HG03521 (cell line): ENCODE data around the gene RINL.
"Not testable (repeated sequence)": the region's sequence is repeated elsewhere in the genome, so short reads cannot be mapped to it uniquely, and the experiment has no call there.

ENCODE experiments used
- ATAC-seq: cut with Tn5 transposase; IDR thresholded peaks from one replicate; pipeline ENCODE4 v1.9.1; 2021; ENCODE audit warnings: mild to moderate bottlenecking, moderate library complexity; ENCODE audit not compliant: unreplicated experiment

The RINL gene

GRCh38 chr19:38836159-38836982 is 41.7 kb downstream of the RINL start:
- no peak for ATAC-seq

GRCh38 chr19:38834590-38834989 is 43.5 kb downstream of the RINL start:
- no peak for ATAC-seq

- ATAC-seq, result no peak
These were observed 44.0 kb downstream of the RINL start for GRCh38 chr19:38834104-38834490.

DNA sequence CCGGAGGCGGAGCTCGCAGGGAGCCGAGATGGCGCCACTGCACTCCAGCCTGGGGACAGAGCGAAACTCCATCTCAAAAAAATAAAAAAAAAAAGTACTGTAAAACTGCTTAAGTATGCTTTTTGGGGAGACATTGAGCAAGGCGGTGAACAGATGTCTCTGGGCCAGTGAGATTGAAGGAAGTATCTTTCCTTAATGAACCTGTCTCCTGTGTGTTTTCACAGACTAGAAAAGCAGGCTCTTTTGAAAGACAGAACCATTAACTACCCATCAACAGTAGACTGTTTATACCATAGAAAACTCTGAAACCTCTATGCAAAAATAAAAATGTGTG is 45.0 kb downstream of the RINL start:
- no peak for ATAC-seq

DNA sequence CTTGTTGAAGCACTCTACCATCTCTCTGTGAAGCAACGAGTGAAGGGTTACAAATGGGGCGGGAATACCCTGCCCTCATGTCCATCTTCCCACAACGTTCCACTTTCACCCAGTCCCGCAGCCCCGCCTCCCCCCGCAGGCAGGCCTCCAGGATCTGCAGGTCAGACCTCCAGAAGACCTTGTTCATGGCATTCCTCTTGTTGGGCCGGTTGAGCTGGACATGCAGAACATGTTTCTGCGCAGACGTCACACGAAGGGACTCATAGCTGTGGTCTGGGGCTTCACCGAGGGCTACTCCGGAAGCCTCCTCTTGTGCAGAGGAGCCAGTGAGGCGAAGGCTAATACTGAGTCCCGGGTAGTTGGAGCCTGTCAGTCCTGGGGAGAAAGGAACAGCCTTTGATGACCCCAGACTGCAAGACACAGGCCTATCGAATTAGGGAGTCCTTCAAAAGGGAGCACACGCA is 46.9 kb downstream of the RINL start:
- ATAC-seq, result peak; percentile 29

GRCh38 chr19:38830039-38830733 is 47.9 kb downstream of the RINL start:
- ATAC-seq, result no peak

DNA sequence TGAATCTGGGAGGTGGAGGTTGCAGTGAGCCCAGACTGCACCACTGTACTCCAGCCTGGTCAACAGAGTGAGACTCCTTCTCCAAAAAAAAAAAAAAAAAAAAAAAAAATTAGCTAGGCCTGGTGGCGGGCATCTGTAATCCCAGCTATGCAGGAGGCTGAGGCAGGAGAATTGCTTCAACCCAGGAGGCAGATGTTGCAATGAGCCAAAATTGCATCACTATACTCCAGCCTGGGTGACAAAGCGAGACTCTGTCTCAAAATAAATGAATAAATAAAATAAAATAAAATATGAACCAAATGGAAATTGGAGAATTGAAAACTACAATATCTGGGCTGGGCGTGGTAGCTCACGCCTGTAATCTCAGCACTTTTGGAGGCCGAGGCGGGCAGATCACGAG is 48.9 kb downstream of the RINL start:
- ATAC-seq, result not testable (repeated sequence)

GRCh38 chr19:38826856-38827551 is 51.1 kb downstream of the RINL start:
- ATAC-seq, result no peak

DNA sequence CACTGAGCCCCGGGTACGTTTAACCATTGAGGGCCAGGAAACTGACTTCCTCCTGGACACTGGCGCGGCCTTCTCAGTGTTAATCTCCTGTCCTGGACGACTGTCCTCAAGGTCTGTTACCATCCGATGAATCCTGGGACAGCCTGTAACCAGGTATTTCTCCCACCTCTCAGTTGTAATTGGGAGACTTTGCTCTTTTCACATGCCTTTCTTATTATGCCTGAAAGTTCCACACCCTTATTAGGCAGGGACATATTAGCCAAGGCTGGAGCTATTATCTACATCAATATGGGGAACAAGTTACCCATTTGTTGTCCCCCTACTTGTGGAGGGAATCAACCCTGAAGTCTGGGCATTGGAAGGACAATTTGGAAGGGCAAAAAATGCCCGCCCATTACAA is 52.1 kb downstream of the RINL start:
- not testable (repeated sequence) for ATAC-seq

DNA sequence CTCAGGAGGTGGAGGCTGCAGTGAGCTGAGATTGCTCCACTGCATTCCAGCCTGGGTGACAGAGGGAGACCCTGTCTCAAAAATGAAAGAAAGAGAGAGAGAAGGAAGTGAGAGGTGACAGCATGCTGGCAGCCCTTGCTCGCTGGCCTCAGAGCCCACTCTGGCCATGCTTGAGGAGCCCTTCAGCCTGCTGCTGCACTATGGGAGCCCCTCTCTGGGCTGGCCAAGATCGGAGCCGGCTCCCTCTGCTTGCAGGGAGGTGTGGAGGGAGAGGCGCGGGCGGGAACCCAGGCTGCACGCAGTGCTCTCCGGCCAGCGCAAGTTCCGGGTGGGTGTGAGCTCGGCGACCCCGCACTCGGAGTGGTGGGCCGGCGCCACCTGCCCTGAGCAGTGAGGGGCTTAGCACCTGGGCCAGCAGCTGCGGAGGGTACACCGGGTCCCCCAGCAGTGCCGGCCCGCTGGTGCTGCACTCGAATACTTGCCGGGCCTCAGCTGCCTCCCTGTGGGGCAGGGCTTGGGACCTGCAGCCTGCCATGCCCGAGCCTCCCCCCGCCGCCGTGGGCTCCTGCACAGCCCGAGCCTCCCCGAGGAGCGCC is 56.7 kb downstream of the RINL start:
- ATAC-seq, result not testable (repeated sequence)

DNA sequence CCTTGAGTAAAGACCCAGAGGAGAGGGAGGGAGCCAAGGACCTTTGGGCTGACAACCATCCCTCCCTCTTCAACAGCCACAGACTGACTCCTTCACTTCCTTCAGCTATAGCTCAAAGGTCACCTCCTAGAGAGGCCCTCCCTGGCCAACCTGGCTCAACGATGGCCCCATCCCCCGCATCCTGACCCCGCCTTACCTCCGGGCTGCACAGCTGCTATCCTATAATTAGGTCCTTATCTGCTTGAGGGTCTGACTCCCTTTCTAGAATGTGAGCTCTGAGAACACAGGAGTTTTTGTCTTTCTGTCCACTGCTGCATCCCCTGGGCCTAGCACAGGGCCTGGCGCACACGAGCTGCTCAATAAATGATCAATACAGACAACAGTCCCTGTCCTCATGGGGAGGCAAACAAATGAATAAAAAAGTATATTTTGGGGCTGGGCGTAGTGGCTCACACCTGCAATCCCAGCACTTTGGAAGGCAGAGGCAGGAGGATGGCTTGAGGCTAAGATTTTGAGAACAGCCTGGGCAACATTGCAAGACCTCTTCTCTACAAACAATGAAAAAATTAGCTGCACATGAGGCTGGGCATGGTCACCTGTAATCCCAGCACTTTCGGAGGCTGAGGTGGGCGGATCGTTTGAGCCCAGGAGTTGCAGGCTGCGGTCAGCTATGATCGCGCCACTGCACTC is 58.7 kb downstream of the RINL start:
- ATAC-seq, result no peak
